ENCODE results near the gene CCDC136.

CCDC136 gene

DNA sequence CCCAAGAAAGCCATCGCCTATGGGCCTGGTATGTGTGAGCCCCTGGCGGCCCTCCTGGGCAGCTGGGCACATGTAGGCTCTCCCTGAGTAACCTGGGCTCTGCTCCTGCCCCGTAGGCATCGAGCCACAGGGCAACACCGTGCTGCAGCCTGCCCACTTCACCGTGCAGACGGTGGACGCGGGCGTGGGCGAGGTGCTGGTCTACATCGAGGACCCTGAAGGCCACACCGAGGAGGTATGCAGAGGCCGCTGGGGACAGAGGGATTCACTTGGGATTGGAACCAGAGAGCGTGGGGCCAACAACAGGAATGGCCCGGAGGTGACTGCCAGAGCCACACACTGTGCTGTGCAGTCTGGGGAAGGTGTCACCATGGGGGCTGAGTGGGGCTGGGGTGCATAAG, 45.8 kb downstream of the CCDC136 start:
- H3K27ac ChIP-seq (replicated peaks): no peak overlapping the region
- no peak overlapping the region for H3K4me3 ChIP-seq (replicated peaks; ENCODE audit: insufficient read depth, low read length)
- H3K27me3 ChIP-seq (ENCODE audit: insufficient read depth, poor library complexity, severe bottlenecking): no peaks in the 10 kb centered on the region
- DNase-seq (ENCODE audit: low read depth in 1 of 2, low spot score in 1 of 2): no peak
- TF ChIP-seq, protein P1, sequence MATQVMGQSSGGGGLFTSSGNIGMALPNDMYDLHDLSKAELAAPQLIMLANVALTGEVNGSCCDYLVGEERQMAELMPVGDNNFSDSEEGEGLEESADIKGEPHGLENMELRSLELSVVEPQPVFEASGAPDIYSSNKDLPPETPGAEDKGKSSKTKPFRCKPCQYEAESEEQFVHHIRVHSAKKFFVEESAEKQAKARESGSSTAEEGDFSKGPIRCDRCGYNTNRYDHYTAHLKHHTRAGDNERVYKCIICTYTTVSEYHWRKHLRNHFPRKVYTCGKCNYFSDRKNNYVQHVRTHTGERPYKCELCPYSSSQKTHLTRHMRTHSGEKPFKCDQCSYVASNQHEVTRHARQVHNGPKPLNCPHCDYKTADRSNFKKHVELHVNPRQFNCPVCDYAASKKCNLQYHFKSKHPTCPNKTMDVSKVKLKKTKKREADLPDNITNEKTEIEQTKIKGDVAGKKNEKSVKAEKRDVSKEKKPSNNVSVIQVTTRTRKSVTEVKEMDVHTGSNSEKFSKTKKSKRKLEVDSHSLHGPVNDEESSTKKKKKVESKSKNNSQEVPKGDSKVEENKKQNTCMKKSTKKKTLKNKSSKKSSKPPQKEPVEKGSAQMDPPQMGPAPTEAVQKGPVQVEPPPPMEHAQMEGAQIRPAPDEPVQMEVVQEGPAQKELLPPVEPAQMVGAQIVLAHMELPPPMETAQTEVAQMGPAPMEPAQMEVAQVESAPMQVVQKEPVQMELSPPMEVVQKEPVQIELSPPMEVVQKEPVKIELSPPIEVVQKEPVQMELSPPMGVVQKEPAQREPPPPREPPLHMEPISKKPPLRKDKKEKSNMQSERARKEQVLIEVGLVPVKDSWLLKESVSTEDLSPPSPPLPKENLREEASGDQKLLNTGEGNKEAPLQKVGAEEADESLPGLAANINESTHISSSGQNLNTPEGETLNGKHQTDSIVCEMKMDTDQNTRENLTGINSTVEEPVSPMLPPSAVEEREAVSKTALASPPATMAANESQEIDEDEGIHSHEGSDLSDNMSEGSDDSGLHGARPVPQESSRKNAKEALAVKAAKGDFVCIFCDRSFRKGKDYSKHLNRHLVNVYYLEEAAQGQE (IDR thresholded peaks at IDR 0.05; ENCODE audit: insufficient replicate concordance, low read depth): no peak
- TF ChIP-seq SPI1 (IDR thresholded peaks at IDR 0.05; ENCODE audit: borderline replicate concordance, low read depth) (no peak), GABPA (IDR thresholded peaks at IDR 0.05; ENCODE audit: low read depth) (no peak), POLR2AphosphoS5 (IDR thresholded peaks at IDR 0.05; ENCODE audit: low read depth) (no peak)
- TF ChIP-seq, protein P2, sequence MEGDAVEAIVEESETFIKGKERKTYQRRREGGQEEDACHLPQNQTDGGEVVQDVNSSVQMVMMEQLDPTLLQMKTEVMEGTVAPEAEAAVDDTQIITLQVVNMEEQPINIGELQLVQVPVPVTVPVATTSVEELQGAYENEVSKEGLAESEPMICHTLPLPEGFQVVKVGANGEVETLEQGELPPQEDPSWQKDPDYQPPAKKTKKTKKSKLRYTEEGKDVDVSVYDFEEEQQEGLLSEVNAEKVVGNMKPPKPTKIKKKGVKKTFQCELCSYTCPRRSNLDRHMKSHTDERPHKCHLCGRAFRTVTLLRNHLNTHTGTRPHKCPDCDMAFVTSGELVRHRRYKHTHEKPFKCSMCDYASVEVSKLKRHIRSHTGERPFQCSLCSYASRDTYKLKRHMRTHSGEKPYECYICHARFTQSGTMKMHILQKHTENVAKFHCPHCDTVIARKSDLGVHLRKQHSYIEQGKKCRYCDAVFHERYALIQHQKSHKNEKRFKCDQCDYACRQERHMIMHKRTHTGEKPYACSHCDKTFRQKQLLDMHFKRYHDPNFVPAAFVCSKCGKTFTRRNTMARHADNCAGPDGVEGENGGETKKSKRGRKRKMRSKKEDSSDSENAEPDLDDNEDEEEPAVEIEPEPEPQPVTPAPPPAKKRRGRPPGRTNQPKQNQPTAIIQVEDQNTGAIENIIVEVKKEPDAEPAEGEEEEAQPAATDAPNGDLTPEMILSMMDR (IDR thresholded peaks at IDR 0.05; ENCODE audit: insufficient read depth, low read length): no peak

DNA sequence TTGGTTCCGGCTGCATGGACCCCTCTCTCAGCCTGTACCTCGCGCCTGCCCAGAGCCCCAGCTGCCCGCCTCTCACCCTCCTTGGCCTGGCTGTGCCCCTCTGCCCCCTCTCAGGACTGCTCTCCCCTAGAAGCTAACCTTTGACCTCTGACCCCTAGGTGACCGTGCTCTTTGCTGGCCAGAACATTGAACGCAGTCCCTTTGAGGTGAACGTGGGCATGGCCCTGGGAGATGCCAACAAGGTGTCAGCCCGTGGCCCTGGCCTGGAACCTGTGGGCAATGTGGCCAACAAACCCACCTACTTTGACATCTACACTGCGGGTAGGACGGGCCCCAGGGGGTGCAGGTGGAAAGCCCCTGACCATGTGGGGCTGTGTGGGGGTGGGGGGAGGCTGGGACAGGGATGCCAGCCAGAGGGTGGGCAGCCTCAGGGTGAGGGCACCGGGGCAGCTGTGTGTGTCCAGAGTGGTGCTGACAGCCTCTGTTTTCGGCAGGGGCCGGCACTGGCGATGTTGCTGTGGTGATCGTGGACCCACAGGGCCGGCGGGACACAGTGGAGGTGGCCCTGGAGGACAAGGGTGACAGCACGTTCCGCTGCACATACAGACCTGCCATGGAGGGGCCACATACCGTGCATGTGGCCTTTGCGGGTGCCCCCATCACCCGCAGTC, 46.5 kb downstream of the CCDC136 start:
- H3K4me3 ChIP-seq (replicated peaks; ENCODE audit: insufficient read depth, low read length): no peak overlapping the region
- TF ChIP-seq GABPA (IDR thresholded peaks at IDR 0.05; ENCODE audit: low read depth) (no peak), SPI1 (IDR thresholded peaks at IDR 0.05; ENCODE audit: borderline replicate concordance, low read depth) (no peak), POLR2AphosphoS5 (IDR thresholded peaks at IDR 0.05; ENCODE audit: low read depth) (no peak)
- TF ChIP-seq, protein P2 (IDR thresholded peaks at IDR 0.05; ENCODE audit: insufficient read depth, low read length): no peak
- TF ChIP-seq, protein P1 (IDR thresholded peaks at IDR 0.05; ENCODE audit: insufficient replicate concordance, low read depth): no peak
- H3K27me3 ChIP-seq (ENCODE audit: insufficient read depth, poor library complexity, severe bottlenecking): no peaks in the 10 kb centered on the region
- no peak for DNase-seq (ENCODE audit: low read depth in 1 of 2, low spot score in 1 of 2)
- H3K27ac ChIP-seq (replicated peaks): no peak overlapping the region

DNA sequence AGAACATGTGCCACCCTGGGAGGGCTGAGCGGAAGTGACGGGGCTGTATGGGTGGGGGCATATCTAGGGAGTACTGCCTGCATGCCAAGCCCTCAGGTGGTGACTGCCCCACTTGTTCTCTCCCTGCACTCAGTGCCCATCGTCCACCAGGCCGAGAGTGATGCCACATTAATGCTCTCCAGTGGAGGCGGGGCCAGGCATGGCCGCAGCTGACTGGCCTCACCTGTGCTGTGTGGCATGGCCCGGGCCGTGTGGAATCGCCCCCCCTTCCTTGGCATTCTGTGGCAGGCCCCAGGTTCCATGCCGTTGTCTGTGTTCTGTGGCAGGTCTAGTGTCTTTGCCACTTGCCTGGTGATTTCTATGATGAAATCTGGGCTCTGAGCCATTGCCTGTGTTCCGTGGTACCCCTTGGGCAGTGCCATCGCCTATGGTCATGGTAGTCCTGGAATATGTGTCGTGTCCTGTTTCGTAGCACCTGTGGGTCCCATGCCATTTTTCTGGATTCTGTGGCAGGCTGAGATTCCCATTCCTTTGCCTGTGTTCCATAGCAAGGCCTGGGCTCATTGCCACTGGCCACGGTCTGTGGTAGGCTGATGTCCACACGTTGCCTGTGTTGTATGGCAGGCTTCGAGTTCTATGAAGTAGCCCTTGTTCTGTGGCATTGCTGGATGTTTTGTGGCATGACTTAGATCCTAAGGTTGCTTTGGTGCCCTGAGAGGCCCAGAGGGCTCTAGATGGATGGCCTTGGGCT, 47.4 kb downstream of the CCDC136 start:
- H3K4me3 ChIP-seq (replicated peaks; ENCODE audit: insufficient read depth, low read length): no peak overlapping the region
- no peaks in the 10 kb centered on the region for H3K27me3 ChIP-seq (ENCODE audit: insufficient read depth, poor library complexity, severe bottlenecking)
- no peak overlapping the region for H3K27ac ChIP-seq (replicated peaks)
- no peak for DNase-seq (ENCODE audit: low read depth in 1 of 2, low spot score in 1 of 2)
- TF ChIP-seq SPI1 (IDR thresholded peaks at IDR 0.05; ENCODE audit: borderline replicate concordance, low read depth): no peak

DNA sequence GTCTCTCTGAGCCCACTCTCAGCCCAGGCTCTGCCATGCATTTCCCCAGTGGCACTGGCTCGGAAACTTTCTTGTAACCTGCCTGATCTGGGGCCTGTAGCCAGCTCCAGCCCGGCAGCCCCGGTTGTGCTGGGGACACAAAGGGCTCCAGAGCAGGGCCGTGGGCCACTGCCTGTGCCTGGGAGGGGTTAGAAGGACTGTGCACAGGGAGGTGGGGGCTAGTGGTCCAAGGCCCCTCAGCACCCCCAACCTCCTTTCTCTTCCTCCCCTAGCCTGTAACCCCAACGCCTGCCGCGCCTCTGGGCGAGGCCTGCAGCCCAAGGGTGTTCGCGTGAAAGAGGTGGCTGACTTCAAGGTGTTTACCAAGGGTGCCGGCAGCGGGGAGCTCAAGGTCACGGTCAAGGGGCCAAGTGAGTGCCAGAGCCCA, 48.0 kb downstream of the CCDC136 start:
- TF ChIP-seq, protein P1 (IDR thresholded peaks at IDR 0.05; ENCODE audit: insufficient replicate concordance, low read depth): no peak
- TF ChIP-seq, protein P2 (IDR thresholded peaks at IDR 0.05; ENCODE audit: insufficient read depth, low read length): no peak
- TF ChIP-seq POLR2AphosphoS5 (IDR thresholded peaks at IDR 0.05; ENCODE audit: low read depth) (no peak), GABPA (IDR thresholded peaks at IDR 0.05; ENCODE audit: low read depth) (no peak), SPI1 (IDR thresholded peaks at IDR 0.05; ENCODE audit: borderline replicate concordance, low read depth) (no peak)

More for the DNA sequence above, 48.0 kb downstream of the CCDC136 start:
- no peak overlapping the region for H3K4me3 ChIP-seq (replicated peaks; ENCODE audit: insufficient read depth, low read length)
- DNase-seq (ENCODE audit: low read depth in 1 of 2, low spot score in 1 of 2): no peak
- H3K27ac ChIP-seq (replicated peaks): no peak overlapping the region
- H3K27me3 ChIP-seq (ENCODE audit: insufficient read depth, poor library complexity, severe bottlenecking): no peaks in the 10 kb centered on the region

Measured in HL-60 (cell line).